ENCODE results near the gene IL36B.

IL36B gene

DNA sequence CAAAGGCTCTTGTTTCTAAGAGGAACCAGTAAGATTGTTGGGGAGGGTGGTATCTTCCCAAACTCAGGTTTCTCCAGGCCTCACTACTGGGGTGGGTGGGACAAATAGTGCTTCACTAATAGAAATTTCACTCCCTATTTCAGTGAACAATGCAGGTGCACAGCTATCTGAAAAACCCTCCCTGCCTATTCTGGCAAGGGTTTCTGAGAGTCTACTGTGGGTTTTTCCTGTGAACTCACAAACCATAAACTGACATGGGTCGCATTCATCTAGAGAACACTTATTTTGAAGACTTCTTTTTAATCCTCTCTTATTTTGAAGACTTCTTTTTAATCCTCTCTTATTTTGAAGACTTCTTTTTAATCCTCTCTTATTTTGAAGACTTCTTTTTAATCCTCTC lies 43.0 kb downstream of the IL36B start:
- DNase-seq (ENCODE audit: low spot score) = no peak

DNA sequence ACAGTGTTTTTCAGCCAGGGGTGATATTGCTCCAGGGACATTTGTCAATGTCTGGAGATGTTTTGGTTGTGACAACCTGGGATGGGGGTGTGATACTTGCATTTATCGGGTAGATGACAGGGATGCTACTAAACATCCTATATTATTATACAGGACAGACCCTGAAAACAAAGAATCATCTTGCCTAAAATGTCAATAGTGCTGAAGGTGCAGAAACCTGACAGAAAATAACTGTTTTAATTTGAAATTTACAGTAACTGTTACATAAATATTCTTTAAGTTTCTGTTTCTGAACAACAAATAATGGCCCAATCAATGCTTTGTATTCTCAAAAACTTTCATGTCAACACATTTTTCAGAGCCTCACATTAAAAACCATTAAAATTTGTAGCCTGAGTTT lies 45.4 kb downstream of the IL36B start:
- no peak for DNase-seq (ENCODE audit: low spot score)

DNA sequence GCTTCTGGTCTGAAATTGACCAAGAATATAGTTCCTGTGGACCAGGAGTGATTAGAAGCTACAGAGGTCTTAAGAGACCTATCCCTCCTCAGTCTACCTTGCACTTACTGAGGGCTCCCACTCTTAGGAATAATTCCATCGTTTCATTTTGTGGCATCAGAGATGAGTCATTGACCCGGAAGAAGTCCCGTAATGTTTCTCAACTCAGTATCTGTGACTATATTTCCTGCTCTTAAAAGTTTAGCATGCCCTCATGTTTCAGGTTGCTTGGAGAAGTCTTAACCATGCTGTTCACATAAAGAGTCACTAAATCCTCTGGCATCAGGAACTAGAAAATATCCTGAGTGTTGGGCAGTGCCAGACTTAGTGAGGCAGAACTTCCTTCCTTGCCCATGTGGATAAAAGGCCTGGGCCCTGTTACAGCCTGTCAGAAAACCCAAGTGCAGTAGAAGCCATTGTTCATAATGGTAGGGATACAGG lies 47.6 kb downstream of the IL36B start, which contains the start of gene IL36A:
Gene IL36A (plus strand): TSS at position 430 of the 480 bp plus-strand sequence. CDS start 413 bp downstream, outside the sequence.
- DNase-seq (ENCODE audit: low spot score) = no peak

DNA sequence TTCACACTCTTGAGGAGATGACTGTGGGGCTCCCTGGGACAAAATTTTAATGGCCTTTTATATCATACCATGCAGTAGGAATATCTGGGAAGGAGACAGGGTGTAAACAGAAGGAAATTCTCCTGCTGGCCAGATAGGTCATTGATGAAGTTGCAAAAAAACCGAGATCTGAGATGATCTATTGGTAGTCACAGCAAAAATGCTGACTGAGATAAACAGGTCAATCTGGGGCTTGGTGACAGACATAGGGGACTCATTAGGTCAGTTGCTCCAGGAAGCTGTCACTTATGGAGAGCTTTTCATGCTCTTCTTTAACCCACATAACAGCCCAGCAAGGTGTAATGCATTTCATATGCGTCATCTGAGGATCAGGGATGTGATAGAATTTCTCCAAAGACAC lies 50.0 kb downstream of the IL36B start:
- DNase-seq (ENCODE audit: low spot score) = no peak

GRCh38 chr2:113000436-113000835 lies 52.2 kb downstream of the IL36B start:
- DNase-seq (ENCODE audit: low spot score) = no peak

DNA sequence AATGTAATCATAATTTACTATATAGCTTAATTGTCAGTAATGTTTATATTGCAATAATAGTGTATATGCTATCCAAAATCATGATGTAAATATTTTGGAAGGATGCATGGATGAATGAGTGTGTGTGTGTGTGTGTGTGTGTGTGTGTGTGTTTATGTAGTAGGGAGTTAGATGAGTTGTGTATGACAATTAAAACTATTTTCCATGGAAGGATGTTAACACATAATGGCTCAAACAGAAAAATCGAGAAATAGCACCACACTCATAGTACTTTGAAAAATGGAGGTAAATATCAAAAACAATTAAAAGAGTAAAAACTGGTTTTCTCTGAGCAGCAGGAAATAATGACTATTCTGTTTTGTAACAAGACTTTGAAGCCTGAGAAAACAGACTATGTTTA lies 55.5 kb downstream of the IL36B start:
- DNase-seq (ENCODE audit: low spot score) = no peak

DNA sequence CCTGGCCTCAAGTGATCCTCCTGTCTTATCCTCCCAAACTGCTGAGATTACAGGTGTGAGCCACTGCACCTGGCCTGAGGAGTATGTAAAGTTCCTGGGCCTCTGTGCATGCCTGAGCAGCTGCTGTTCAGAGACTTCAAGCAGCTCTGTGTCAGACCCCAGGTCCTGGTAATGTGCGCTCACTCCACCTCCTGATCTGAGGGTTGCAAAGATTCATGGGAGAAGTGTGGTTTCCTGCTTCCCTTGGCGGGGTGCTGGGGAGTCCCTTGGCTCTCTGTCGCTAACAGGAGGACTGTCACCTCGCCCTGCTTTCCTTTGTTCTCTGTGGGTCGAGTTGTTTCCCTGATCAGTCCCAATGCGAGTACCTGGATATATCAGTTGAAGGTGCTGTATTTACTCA lies 56.0 kb downstream of the IL36B start:
- DNase-seq (ENCODE audit: low spot score) = no peak

- DNase-seq (ENCODE audit: low spot score) = no peak
Measured at GRCh38 chr2:112995346-112995920, 57.2 kb downstream of the IL36B start.

DNA sequence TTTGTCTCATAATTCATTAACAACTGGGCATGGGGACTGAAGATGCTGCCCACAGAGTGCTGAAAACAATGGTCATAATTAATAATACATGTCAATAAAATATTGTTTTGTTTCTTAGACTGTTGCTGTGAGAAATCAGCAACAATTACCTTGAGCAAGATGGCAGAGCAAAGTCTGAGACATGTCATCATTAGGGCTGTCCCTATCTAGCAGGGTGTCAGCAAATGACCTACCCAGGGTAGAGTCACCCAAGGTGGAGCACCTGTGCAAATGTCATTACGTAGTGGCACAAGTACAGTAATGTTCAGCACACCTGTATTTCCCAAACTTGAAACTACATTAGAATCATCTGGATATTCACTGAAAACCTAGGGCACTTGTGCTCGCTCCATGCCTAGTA lies 58.0 kb downstream of the IL36B start:
- DNase-seq (ENCODE audit: low spot score) = no peak

DNA sequence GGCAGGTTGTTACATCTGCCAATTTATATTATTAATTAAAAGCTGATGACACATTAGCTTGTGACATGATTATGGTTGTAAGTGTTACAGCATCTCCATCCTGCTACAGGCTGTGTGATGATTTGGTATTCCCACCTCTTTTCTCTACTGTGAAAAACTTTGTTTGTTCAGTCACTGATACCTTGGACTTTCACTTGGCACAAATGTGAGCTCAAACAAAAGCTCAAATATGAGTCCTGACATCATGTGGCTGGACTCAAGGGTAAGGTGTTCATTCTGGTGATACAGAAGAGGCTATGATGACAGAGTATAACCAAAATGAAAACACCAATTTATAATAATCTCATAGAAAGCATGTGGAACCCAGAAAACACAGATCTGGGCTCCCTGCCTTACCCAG lies 58.8 kb downstream of the IL36B start:
- no peak for DNase-seq (ENCODE audit: low spot score)

DNA sequence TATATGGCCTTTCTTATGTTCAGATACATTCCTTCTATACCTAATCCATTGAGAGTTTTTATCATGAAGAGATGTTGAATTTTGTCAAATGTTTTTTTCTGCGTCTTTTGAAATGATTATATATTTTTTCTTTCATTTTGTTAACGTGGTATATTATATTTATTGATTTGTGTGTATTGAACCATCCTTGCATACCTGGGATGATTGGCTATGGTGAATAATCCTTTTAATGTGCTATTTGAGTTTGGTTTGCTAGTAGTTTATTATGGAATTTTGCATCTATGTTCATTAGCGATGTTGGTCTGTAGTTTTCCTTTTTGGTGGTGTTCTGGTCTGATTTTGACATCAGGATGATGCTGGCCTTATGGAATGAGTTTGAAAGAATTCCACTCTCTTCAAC lies 63.1 kb downstream of the IL36B start:
- no peak for DNase-seq (ENCODE audit: low spot score)

DNA sequence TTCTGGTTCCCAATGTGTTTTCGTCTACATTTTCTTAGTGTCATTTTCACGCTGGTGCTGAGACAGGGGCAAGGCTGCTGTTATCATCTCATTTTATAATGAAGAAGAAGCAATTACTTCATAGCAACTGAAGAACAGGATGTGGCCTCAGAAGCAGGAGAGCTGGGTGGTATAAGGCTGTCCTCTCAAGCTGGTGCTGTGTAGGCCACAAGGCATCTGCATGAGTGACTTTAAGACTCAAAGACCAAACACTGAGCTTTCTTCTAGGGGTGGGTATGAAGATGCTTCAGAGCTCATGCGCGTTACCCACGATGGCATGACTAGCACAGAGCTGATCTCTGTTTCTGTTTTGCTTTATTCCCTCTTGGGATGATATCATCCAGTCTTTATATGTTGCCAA lies 67.6 kb downstream of the IL36B start:
- DNase-seq (ENCODE audit: low spot score) = no peak

- no peak for DNase-seq (ENCODE audit: low spot score)
Measured at GRCh38 chr2:112980537-112980936, 72.1 kb downstream of the IL36B start.

- DNase-seq (ENCODE audit: low spot score) = no peak
Measured at GRCh38 chr2:112979731-112980130, 72.9 kb downstream of the IL36B start.

DNA sequence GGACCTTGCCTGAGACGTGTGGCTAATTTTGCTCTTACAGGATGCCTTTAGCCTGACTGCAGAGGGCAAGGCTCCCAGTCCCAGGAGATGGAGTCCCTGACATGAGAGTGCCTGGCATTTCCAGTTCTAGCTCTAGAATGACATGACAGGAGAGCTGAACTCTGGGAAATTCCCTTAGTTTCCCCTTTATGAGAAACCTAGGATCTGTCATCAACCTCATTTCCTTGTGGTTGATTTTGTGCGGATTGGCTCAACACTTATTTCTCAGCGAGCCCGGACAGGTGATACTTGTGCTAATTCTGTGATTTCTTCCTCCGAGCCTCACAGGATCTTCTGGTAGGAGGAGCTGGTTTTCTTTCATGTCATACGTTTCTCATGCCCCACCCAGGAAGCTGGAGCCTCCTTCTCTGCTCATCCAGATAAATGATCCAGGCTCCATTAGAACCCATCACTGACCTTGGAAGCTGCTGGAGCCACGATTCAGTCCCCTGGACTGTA lies 75.1 kb downstream of the IL36B start, which contains the start of gene IL36G:
Gene IL36G (plus strand): TSS at position 448 of the 498 bp plus-strand sequence. CDS start 633 bp downstream, outside the sequence.
- no peak for DNase-seq (ENCODE audit: low spot score)

Measured in LoVo (cell line).